Chondrocyte (in vitro differentiated cells): ENCODE data around the gene DAD1. TPM values are rescaled to one million over a fixed set of nuclear protein-coding genes. Genes with fewer than 3 reads are reported as not detected.
A peak's percentile ranks its signal among the peaks of the same experiment; 100 is the strongest.

Source experiments
- DNase-seq: peaks from one replicate; pipeline ENCODE4 v3.0.0; 2021; ENCODE audit warnings: mixed read lengths, low spot score
- H3K27ac Mint-ChIP-seq: one replicate; pipeline ENCODE4 v1.8.0; 2021; ENCODE audit warnings: mild to moderate bottlenecking, moderate library complexity, mixed read lengths; ENCODE audit not compliant: unreplicated experiment
- H3K27me3 Mint-ChIP-seq: 2 replicates; pipeline ENCODE4 v1.8.0; 2021; ENCODE audit warnings: low read depth, mixed read lengths
- H3K36me3 Mint-ChIP-seq: 2 replicates; pipeline ENCODE4 v1.8.0; 2021; ENCODE audit warnings: low read depth, mixed read lengths
- H3K4me1 Mint-ChIP-seq: 2 replicates; pipeline ENCODE4 v1.8.0; 2021; ENCODE audit warnings: low read depth, mild to moderate bottlenecking, mixed read lengths
- H3K4me3 Mint-ChIP-seq: one replicate; pipeline ENCODE4 v1.8.0; 2021; ENCODE audit warnings: mild to moderate bottlenecking, moderate library complexity, mixed read lengths; ENCODE audit not compliant: unreplicated experiment
- H3K9me3 Mint-ChIP-seq: 2 replicates; pipeline ENCODE4 v1.8.0; 2021; ENCODE audit warnings: low read depth, mixed read lengths
- total RNA-seq: library from RNA; stranded (reverse); gene quantifications from 3 replicates; pipeline ENCODE4 v1.2.1, GENCODE V29; 2021
- TF ChIP-seq, protein P1 (sequence below): fragments of 200-600 bp; sonication (generic); IDR thresholded peaks from 2 replicates; pipeline ENCODE4 v1.5.0; 2021; ENCODE audit warnings: antibody characterized with exemption, mild to moderate bottlenecking, moderate library complexity

Gene DAD1
- total RNA-seq, 1 donor from 2014 or later = 248 TPM

DNA sequence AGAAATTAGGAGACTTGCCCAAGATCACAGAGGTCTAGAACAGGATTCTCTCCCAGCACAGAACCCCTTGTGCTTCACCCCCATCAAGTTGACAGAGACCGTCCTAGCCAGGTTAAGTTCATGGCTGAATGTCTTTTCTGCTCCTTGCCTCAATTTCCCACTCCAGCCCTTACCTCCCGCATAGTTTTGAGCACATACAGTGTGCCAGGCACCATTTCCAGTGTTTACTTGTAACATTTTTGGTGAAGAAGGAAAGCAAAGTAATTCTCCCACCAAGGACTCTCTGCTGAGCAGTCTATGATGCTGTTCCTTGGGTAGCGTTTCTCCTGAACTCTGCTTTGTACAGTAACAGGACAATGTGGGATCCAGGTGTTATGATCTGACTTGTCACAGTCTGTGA lies 10.3 kb upstream of the DAD1 start:
- TF ChIP-seq, protein P1, sequence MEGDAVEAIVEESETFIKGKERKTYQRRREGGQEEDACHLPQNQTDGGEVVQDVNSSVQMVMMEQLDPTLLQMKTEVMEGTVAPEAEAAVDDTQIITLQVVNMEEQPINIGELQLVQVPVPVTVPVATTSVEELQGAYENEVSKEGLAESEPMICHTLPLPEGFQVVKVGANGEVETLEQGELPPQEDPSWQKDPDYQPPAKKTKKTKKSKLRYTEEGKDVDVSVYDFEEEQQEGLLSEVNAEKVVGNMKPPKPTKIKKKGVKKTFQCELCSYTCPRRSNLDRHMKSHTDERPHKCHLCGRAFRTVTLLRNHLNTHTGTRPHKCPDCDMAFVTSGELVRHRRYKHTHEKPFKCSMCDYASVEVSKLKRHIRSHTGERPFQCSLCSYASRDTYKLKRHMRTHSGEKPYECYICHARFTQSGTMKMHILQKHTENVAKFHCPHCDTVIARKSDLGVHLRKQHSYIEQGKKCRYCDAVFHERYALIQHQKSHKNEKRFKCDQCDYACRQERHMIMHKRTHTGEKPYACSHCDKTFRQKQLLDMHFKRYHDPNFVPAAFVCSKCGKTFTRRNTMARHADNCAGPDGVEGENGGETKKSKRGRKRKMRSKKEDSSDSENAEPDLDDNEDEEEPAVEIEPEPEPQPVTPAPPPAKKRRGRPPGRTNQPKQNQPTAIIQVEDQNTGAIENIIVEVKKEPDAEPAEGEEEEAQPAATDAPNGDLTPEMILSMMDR = no peak
- Mint-ChIP-seq H3K4me1 (peaks cover 47% of the 10 kb centered on the region), H3K36me3 (peaks cover 20% of the 10 kb centered on the region), H3K4me3 (peak overlapping the region; percentile 98), H3K27me3 (peaks cover 2% of the 10 kb centered on the region), H3K9me3 (no peaks in the 10 kb centered on the region), H3K27ac (peak overlapping the region; percentile 98)
- DNase-seq = no peak

DNA sequence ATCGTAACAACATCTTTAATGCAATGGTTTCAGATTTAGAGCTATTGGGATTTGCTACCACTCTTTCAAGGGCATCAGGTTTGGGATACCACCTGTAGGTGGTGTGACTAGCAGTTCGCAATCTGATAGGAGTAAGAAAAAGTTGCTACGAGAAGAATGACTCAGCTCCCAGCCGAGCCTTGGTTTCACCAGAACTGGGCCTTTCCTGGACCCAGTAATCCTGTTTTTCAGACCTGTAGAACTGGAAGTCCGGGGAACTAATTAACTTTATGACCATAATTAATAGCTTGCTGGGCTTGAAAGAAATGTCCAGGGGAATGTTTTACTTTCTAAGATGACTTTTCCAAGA lies 9.8 kb upstream of the DAD1 start:
- no peaks in the 10 kb centered on the region for H3K9me3 Mint-ChIP-seq
- H3K4me3 Mint-ChIP-seq = peak overlapping the region; percentile 98
- DNase-seq = no peak
- peaks cover 47% of the 10 kb centered on the region for H3K4me1 Mint-ChIP-seq
- H3K27me3 Mint-ChIP-seq = peaks cover 2% of the 10 kb centered on the region
- TF ChIP-seq, protein P1 = peak; percentile 76
- peaks cover 20% of the 10 kb centered on the region for H3K36me3 Mint-ChIP-seq
- peak overlapping the region; percentile 98 for H3K27ac Mint-ChIP-seq

DNA sequence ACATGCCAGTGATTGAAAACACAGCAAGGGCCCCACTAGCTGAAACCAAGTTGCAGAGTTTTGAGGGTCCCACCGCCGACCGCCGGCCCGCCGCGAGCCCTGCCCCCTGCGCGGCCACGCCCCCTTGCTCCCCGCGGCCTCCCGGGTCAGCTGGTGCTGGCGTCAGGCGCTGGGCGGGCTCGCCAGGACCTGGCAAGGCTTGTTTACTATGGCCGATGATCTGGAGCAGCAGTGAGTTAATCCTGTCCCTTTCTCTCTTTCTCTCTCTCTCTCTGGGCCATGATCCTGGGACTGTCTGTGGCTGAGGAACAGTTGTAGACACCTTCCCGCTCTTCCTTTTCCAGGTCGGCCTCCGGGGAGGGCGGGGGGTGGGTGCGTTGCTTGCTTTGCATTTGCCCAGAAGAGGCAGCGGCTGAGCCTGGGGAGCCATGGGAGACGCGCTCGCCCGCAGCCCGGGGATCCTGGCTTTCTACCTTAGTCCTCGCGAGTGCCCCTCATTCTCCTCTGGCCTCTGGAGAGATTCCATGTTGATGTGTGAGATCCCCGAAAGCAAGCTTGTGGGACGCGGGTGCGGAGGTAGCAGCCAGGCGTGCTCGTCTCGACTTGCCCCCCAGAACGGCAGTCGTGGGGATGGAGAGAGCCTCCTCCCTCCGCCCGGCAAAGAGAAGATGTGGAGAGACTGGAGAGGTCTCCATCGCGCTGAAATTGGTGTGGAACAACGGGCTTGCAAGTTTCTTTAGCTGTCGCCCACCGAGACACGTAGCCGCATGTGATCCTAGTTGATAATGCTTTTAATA lies 9.3 kb upstream of the DAD1 start, which contains the start of gene ABHD4:
Gene ABHD4 (plus strand): TSS at position 202 of the 797 bp plus-strand sequence. CDS start 7 bp downstream, at position 209.
- peaks cover 17% of the 10 kb centered on the region for H3K36me3 Mint-ChIP-seq
- H3K4me1 Mint-ChIP-seq = peaks cover 47% of the 10 kb centered on the region
- peak within 1 kb of the TSS; percentile 98 for H3K27ac Mint-ChIP-seq
- TF ChIP-seq, protein P1 = no peak
- DNase-seq = no peak
- peak within 1 kb of the TSS; percentile 98 for H3K4me3 Mint-ChIP-seq
- no peaks in the 10 kb centered on the region for H3K9me3 Mint-ChIP-seq
- peaks cover 2% of the 10 kb centered on the region for H3K27me3 Mint-ChIP-seq

DNA sequence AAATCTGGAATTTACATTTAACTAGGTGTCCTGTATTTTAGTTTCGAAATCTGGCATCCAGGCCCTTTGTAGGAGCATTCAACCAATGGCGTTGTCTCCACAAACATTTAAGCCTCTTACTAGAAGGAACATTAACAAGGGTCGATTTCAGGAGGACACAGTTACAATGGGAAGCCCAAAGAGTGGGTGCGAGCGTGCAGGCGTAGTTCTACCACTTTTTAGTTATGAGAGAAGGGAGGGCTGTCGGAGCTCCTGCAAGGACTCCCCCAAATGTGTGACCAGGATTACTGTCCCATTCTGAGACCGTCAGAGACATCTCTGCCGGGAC lies 8.7 kb upstream of the DAD1 start:
- Mint-ChIP-seq H3K4me3 (peak overlapping the region; percentile 98), H3K27me3 (peaks cover 4% of the 10 kb centered on the region), H3K27ac (peak overlapping the region; percentile 98), H3K36me3 (peaks cover 12% of the 10 kb centered on the region), H3K9me3 (no peaks in the 10 kb centered on the region), H3K4me1 (peaks cover 44% of the 10 kb centered on the region)
- DNase-seq = no peak
- TF ChIP-seq, protein P1 = no peak

DNA sequence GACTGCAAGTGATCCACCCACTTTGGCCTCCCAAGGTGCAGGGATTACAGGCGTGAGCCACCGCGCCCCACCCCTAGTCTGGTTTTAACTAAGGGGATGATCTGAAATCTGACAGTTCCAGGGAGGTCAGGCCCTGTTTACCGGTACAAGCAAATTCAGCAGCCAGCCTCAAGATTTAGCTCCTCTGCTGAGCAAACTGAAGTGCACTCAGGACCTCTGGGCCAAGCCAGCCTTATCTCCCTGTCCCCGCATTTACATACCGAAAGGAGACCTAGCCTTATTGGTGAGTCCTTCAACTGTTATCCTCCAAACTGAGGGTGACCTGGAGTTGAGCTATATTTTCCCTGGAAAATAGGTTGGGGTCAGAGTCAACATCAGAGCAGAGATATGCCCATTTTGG lies 8.2 kb upstream of the DAD1 start:
- Mint-ChIP-seq H3K36me3 (peaks cover 7% of the 10 kb centered on the region), H3K27me3 (peaks cover 4% of the 10 kb centered on the region), H3K4me3 (peak overlapping the region; percentile 98), H3K4me1 (peaks cover 39% of the 10 kb centered on the region), H3K27ac (no peak overlapping the region), H3K9me3 (no peaks in the 10 kb centered on the region)
- TF ChIP-seq, protein P1 = no peak
- DNase-seq = no peak
